SIG-M5 (cell line): ENCODE measurements around the gene NDUFAF3.

ENCODE experiments used
- DNase-seq: peaks from one replicate; lab custom pipeline; 2025; lab: John Stamatoyannopoulos, UW

The NDUFAF3 gene

DNA sequence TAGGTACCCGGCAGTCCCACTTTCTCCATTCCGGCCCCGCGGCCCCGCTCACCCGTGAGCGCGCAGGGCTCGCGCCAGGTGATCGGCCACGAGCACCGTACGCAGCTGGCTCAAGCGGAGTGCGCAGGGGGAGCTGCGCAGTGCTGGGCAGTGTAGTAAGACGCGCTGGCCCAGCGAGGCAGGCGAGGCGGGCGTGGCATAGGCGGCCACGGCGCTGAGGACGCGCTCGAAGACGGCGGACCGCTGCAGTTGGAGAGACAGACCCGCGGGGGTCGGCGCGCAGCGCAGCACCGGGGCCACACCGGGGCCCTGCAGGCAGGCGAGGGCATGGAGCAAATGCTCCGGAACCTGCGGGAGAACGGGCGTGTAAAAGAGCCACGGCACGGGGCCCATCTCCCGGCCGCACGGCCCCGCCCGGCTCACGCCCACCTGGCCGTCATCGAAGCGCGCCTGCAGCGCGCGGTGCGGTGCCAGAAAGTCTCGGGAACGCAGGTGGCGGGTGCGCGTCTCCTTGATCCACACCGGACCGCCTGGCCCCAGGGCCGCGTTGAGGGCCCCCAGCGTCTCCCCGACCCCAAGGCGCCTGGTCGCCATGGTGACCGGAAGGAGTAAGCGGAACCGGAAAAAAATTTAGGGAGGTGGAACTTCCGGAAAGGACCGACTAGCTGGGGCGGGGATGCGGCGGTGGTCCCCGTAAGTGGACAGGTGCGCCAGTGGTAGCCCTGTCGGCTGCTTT lies 3.8 kb upstream of the NDUFAF3 start, which contains the start of gene DALRD3:
DALRD3 (minus strand) TSS at position 610 of the 736 bp plus-strand sequence; CDS start at position 594, 16 bp downstream.
- DNase-seq = no peak

DNA sequence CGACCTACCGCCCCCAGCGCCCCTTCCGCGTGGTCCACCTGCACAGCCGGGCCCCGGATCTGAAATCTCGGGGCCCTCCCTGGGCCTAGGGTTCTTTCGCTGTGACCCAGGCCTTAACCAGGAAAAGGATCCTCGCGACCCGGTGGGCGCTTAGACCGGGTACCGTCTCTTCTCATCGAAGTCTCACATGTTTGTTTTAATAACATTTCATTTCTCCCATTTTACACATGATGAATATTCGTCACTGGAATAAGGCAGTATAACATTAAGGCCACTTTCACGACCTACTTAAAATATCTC lies 3.3 kb upstream of the NDUFAF3 start:
- no peak for DNase-seq

DNA sequence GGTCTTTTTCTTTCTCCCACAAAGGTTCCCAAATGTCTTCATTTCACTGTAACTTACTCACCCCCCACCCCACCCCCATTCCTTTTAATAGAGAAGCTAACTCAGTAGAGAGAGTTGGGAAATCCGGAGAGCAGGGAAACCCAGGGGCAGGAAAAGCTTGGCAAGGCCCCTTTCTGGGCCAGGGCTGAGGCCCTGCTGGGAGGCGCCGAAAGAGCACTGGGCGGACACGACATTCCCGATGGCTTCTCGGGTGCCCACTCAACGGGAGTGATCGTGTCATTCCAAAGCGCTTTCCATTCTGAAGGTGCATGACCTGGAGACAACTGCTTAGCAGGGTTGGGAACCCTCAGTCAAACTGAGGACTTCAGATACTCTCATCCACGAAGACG lies 2.0 kb upstream of the NDUFAF3 start:
- DNase-seq = no peak

GRCh38 chr3:49020330-49021212 lies 1.4 kb upstream of the NDUFAF3 start:
- DNase-seq = no peak

DNA sequence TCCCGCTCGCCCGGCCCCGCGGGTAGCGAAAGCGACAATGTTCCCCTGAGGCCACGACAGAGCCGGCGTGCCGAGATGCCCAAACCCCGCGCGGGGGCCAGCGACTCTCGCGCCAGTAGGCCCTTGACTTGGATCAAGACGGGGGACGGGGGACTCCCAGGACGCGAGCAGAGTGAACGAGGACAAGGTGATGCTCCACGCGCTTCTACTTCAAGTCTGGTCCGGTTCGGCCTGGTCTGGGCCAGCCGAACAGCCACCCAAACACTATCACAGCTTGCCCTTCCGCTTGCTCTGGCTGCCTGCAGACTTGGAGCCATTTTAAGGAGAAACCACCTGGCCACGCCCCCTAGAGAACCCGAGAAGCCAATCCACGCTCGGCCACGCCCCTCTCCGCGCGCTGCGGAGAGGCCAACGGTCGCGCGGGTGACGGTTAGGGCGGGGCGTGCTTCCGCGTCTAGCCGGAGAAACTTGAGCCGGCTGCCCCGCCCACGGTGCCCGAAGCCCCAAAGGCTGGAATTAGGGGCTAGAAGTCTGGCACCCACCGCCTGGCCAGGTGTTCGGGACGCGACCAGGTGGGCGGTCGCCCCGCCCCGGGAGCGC lies 608 bp upstream of the NDUFAF3 start:
- peak; percentile 80 for DNase-seq

- no peak for DNase-seq
Observed at GRCh38 chr3:49022688-49023171, 809 bp downstream of the NDUFAF3 start.

GRCh38 chr3:49023775-49024174 lies 1.9 kb downstream of the NDUFAF3 start:
- DNase-seq = no peak

DNA sequence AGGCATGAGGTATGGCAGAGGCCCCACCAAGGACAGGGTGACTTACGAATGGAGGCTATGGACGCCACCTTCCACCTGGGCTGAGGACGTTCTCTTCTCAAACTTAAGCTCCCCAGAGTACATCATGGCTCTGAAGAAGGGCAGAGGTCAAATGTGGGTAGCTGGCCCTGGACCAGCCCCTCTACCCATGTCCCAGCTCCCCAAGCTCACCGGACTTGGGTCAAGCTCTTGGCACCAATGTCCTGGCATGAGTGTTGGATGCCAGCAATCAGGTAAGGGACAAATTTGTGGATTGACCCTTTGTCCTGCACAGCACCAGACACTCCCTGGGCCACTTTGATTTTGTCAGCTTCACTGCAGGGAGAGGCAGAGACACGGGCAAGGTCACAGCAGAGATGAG lies 2.5 kb downstream of the NDUFAF3 start:
- no peak for DNase-seq

DNA sequence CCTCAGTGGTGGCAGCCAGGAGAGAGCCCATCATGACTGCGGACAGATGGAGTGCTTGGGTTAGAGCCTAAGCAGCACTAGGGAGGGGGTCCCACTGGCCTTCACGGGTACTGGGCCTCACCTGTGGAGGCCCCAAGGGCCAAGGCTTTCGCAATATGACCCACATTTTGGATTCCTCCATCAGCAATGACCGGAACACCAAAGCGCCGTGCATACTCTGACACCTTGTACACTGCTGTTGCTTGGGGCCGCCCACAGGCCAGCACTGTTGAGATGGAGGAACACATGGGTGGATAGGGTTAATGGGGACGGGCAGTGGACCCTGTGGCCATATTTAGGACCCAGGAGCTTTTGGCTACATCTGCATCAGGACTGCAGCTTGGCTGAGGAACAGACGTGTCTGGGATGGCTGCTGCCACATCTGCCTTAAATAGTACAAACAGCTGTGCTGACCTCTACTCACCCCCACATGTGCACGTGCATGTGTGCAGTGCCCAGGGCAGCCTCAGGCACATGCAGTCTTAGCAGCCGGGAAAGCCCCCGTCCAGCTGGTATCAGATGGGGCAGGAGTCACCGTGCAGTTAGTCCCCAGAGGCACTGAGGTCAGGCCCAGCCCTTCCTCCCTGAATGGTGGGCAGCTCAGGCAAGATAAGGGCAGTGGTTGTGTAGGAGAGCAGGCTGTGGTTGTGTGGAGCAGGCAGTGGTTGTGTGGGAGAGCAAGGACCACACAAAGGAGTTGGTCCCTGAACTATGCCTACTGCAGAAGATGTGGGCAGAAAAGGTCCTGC lies 3.3 kb downstream of the NDUFAF3 start:
- DNase-seq = no peak

GRCh38 chr3:49025793-49026520 lies 4.0 kb downstream of the NDUFAF3 start:
- DNase-seq = no peak

DNA sequence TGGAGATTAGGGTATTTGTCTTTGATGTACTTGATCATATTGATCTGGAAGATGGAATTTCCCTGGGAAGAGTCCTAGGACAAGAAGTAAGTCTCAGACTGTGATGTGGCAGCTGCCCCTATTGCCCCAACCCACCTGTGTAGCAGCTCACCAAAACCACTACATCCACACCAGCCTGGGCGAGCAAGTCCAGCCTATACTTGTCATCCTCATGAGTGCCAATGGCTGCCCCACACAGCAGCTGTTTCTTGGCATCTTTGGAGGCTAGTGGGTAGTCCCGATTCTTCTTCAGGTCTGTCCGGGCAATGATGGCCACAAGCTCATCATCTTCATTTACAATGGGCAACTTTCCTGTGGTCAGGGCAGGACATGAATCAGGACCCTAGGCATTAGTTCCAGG lies 4.6 kb downstream of the NDUFAF3 start:
- DNase-seq = no peak

DNA sequence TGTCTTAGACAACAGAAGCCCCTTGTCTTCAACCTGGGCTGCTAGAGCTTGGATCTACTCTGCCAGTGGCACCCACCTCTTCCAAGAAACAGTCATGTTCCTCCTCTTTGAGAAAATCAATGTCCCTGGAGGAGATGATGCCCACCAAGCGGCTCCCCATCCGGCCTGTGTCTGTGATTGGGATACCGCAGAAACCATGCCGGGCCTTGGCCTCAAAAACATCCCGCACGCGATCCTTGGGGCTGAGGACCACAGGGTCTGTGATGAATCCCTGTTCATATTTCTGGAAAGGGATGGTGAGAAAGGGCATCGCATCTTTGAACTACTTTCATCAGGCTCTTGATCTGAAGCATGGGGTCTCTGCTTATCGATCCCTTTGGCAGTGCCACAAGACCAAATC lies 5.7 kb downstream of the NDUFAF3 start:
- DNase-seq = no peak

- no peak for DNase-seq
Observed at GRCh38 chr3:49028298-49028672, 6.4 kb downstream of the NDUFAF3 start.

DNA sequence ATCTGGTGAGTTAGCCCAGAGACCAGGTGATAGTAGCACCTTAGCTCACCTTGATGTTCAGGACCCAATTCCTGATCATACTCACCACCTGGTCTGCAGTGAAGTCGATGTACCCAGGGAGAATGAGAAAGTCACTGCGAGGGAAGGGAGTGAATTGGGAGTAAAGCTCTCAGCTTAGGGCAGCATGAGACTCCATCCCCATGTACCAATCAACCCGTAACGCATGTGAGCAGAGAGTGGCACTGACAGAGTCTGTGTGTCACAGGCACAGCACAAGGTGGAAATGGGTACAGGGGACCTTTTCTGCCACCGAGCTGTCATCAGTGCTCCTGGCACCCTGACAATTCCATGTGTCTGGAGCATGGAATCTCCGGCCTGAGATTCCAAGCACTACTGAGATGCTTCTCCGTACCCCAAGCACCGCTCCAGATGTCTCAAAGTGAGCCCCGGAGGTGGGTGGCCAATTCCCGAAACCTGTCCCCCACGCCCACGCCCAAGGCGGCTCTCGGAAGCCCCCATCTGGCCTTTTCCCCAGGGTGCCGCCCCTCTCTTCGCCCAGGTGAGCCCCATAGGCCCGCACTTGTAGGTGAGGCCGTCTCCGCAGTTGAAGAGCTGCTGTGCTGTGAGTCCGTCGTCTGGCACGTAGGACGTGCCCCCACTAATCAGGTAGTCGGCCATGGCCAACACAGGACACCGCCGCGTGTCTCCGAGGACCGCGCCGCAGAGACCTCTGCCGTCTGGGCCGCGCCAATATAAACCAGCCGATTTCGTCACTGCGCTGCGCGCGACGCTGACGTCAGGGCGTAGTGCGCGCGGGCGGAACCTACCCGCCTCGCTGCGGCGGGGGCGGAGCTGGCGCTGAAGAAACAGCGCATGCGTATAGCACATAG lies 7.0 kb downstream of the NDUFAF3 start, which contains the start of gene IMPDH2:
IMPDH2 (minus strand) TSS at position 726 of the 890 bp plus-strand sequence; CDS start at position 678, 48 bp downstream.
- peak; percentile 54 for DNase-seq

- DNase-seq = no peak
Observed at GRCh38 chr3:49029563-49029884, 7.6 kb downstream of the NDUFAF3 start.

- no peak for DNase-seq
Observed at GRCh38 chr3:49030321-49030720, 8.4 kb downstream of the NDUFAF3 start.

- DNase-seq = no peak
Observed at GRCh38 chr3:49032646-49033304, 10.9 kb downstream of the NDUFAF3 start.

GRCh38 chr3:49034650-49035049 lies 12.7 kb downstream of the NDUFAF3 start:
- no peak for DNase-seq

DNA sequence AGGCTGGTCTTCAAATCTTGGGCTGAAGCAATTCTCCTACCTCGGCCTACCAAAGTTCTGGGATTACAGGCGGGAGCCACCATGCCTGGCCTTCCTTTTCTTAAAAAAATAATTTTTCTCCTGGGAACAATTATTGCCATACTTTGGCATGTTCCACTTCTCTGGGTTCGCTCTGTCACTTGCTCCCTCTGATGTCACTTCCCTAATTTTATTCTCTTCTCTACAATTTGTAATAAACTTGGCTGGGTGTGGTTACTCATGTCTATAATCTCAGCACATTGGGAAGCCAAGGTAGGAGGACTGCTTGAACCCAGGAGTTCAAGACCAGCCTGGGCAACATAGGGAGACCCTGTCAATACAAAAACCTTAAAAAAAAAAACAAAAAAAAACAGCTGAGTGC lies 13.4 kb downstream of the NDUFAF3 start:
- no peak for DNase-seq

DNA sequence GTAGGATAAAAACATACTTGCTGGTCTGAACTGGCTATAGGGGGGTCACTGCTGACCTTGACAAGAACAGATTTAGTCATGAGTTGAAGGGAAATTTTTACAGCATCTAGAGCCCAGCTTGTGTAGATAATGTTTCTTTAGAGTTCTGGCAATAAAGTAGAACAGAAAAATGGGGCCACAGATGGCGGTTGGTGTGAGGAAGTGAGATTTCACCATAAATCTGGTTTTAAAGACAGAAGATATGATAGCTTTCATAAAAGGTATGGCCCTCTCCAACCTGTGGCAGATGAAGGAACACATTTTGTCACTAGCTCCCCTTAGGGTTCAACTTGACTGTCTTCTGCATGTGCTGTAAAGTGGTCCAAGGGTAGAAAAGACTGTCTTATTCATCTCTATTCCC lies 31.6 kb downstream of the NDUFAF3 start:
- no peak for DNase-seq
